NCI-H2196 treated with DMSO at 0.1 percent for 48 hours (cell line): Measurements from ENCODE around the gene STAT6.

Experiments used
- DNase-seq: peaks from one replicate; lab custom pipeline; 2025; ENCODE audit not compliant: unreplicated experiment; lab: John Stamatoyannopoulos, UW

Gene STAT6

GRCh38 chr12:57051011-57051410, 60.2 kb downstream of the STAT6 start:
- no peak for DNase-seq

GRCh38 chr12:57049890-57050289, 61.3 kb downstream of the STAT6 start, which contains the start of gene MYO1A:
MYO1A (minus strand) TSS chr12:57050129; CDS start chr12:57048323, 1,806 bp downstream.
- no peak for DNase-seq

GRCh38 chr12:57049119-57049446, 62.1 kb downstream of the STAT6 start:
- no peak for DNase-seq

- DNase-seq: no peak
These were observed 62.6 kb downstream of the STAT6 start for GRCh38 chr12:57048423-57049118.

GRCh38 chr12:57047981-57048380, 63.2 kb downstream of the STAT6 start:
- DNase-seq: no peak

- DNase-seq: no peak
These were observed 63.9 kb downstream of the STAT6 start for GRCh38 chr12:57046947-57047890.

GRCh38 chr12:57046086-57046791, 64.9 kb downstream of the STAT6 start:
- no peak for DNase-seq
